ENCODE results near the gene ASB10. TPM values are rescaled to one million over a fixed set of nuclear protein-coding genes. Genes with fewer than 3 reads are reported as not detected.

The ASB10 gene
- total and polyA plus RNA-seq, 8 donors: 0.05 TPM; not detected in 7

- no peaks in the 10 kb centered on the region for H3K27me3 ChIP-seq
- no peaks in the 10 kb centered on the region for H3K4me1 ChIP-seq
- H3K27ac ChIP-seq: no peak overlapping the region
- no peaks in the 10 kb centered on the region for H3K9me3 ChIP-seq
- H3K4me3 ChIP-seq: no peak overlapping the region
- no peak for DNase-seq
- intact Hi-C loops (cut with DNase I; ENCODE audit: low total_unique reads): no loop called here
- WGBS, 5 donors: 90 to 94% (median 90%) methylated on average over 15 to 16 of the region's 16 CpGs
- peaks cover 64 to 100% (median 100%) of the 10 kb centered on the region in 4 donors for H3K36me3 ChIP-seq
- no peak for TF ChIP-seq POLR2AphosphoS5 (IDR thresholded peaks at IDR 0.05)
- TF ChIP-seq CTCF (IDR thresholded peaks at IDR 0.05): no peak
- TF ChIP-seq POLR2A (IDR thresholded peaks at IDR 0.05): no peak
- no peak for TF ChIP-seq EP300 (IDR thresholded peaks at IDR 0.05)
Measured at GRCh38 chr7:151133266-151133985, 53.6 kb downstream of the ASB10 start.

- TF ChIP-seq EP300 (IDR thresholded peaks at IDR 0.05) (no peak), POLR2AphosphoS5 (IDR thresholded peaks at IDR 0.05) (no peak), POLR2A (IDR thresholded peaks at IDR 0.05) (no peak), CTCF (IDR thresholded peaks at IDR 0.05) (no peak)
- Histone ChIP-seq H3K27ac (no peak overlapping the region), H3K36me3 (peaks cover 67 to 100% (median 99%) of the 10 kb centered on the region in 4 donors), H3K9me3 (no peaks in the 10 kb centered on the region), H3K4me1 (no peaks in the 10 kb centered on the region), H3K27me3 (no peaks in the 10 kb centered on the region), H3K4me3 (no peak overlapping the region)
- 92 to 98% (median 94%) methylated on average over 20 to 21 of the region's 21 CpGs for WGBS, 5 donors
- no peak for DNase-seq
- intact Hi-C loops (cut with DNase I; ENCODE audit: low total_unique reads): no loop called here
Measured at GRCh38 chr7:151132461-151133205, 54.4 kb downstream of the ASB10 start.

- Histone ChIP-seq H3K4me3 (no peak overlapping the region), H3K27ac (no peak overlapping the region), H3K4me1 (peaks cover 0 to 2% (median under 1%) of the 10 kb centered on the region in 4 donors), H3K9me3 (no peaks in the 10 kb centered on the region), H3K36me3 (peaks cover 67 to 100% (median 98%) of the 10 kb centered on the region in 4 donors), H3K27me3 (no peaks in the 10 kb centered on the region)
- TF ChIP-seq POLR2AphosphoS5 (IDR thresholded peaks at IDR 0.05) (no peak), CTCF (IDR thresholded peaks at IDR 0.05) (no peak), POLR2A (IDR thresholded peaks at IDR 0.05) (no peak), EP300 (IDR thresholded peaks at IDR 0.05) (no peak)
- 72 to 85% (median 82%) methylated on average over 13 to 19 of the region's 19 CpGs for WGBS, 5 donors
- intact Hi-C loops (cut with DNase I; ENCODE audit: low total_unique reads): no loop called here
- peak in 1 of 2 donors; percentile 76 for DNase-seq
Measured at GRCh38 chr7:151131592-151132293, 55.3 kb downstream of the ASB10 start.

GRCh38 chr7:151131224-151131591 lies 55.8 kb downstream of the ASB10 start:
- no peak for TF ChIP-seq EP300 (IDR thresholded peaks at IDR 0.05)
- TF ChIP-seq POLR2A (IDR thresholded peaks at IDR 0.05): no peak
- TF ChIP-seq CTCF (IDR thresholded peaks at IDR 0.05): no peak
- no peak for TF ChIP-seq POLR2AphosphoS5 (IDR thresholded peaks at IDR 0.05)
- no peak for DNase-seq
- peaks cover 2 to 7% (median 6%) of the 10 kb centered on the region in 4 donors for H3K4me1 ChIP-seq
- H3K27me3 ChIP-seq: no peaks in the 10 kb centered on the region
- H3K9me3 ChIP-seq: no peaks in the 10 kb centered on the region
- intact Hi-C loops (cut with DNase I; ENCODE audit: low total_unique reads): no loop called here
- H3K36me3 ChIP-seq: peaks cover 67 to 95% (median 94%) of the 10 kb centered on the region in 4 donors
- H3K4me3 ChIP-seq: no peak overlapping the region
- no peak overlapping the region for H3K27ac ChIP-seq
- 85 to 95% (median 92%) methylated on average over 13 of the region's 13 CpGs for WGBS, 5 donors
